ENCODE data around the gene MTERF4. TPM values are rescaled to one million over a fixed set of nuclear protein-coding genes. Genes with fewer than 3 reads are reported as not detected.

MTERF4 gene
- total and polyA plus RNA-seq, 8 donors, result 14.0 to 36.8 (median 16.8) TPM

DNA sequence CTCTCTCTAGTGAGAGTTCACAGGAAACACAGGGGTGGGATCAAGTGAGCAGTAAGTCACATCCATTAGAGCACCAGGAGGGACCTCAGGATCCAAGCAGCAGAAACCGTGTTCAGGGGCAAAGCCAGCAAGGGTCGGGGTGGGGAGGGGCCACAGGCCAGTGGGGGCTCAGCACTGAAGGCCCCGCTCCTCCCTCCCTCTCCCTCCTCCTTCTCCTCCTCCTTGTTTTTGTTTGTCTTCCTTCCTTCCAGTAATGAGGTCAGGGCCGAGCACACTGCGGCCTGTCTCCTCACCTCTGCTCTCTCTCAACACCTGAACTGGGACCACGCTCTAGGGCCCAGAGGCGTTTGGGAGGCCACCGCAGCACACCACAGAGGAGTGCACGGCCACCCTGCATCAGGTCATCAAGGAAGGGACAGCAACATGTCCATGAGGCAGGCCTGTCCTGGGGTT, 20.9 kb downstream of the MTERF4 start:
- DNase-seq, result no peak
- Histone ChIP-seq H3K9me3 (no peaks in the 10 kb centered on the region), H3K27ac (no peak overlapping the region), H3K4me3 (no peak overlapping the region), H3K4me1 (no peaks in the 10 kb centered on the region), H3K36me3 (peaks cover 0 to under 1% (median 0%) of the 10 kb centered on the region in 3 donors), H3K27me3 (no peaks in the 10 kb centered on the region)
- peak in 2 of 4 donors; percentile 7 to 8 for ATAC-seq
- no peak for FAIRE-seq
- intact Hi-C loops (cut with DNase I), result no loop called here
- 56 to 71% methylated on average over 9 of the region's 9 CpGs for WGBS, 2 donors
- TF ChIP-seq, protein P1, sequence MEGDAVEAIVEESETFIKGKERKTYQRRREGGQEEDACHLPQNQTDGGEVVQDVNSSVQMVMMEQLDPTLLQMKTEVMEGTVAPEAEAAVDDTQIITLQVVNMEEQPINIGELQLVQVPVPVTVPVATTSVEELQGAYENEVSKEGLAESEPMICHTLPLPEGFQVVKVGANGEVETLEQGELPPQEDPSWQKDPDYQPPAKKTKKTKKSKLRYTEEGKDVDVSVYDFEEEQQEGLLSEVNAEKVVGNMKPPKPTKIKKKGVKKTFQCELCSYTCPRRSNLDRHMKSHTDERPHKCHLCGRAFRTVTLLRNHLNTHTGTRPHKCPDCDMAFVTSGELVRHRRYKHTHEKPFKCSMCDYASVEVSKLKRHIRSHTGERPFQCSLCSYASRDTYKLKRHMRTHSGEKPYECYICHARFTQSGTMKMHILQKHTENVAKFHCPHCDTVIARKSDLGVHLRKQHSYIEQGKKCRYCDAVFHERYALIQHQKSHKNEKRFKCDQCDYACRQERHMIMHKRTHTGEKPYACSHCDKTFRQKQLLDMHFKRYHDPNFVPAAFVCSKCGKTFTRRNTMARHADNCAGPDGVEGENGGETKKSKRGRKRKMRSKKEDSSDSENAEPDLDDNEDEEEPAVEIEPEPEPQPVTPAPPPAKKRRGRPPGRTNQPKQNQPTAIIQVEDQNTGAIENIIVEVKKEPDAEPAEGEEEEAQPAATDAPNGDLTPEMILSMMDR (IDR thresholded peaks at IDR 0.05), result no peak

DNA sequence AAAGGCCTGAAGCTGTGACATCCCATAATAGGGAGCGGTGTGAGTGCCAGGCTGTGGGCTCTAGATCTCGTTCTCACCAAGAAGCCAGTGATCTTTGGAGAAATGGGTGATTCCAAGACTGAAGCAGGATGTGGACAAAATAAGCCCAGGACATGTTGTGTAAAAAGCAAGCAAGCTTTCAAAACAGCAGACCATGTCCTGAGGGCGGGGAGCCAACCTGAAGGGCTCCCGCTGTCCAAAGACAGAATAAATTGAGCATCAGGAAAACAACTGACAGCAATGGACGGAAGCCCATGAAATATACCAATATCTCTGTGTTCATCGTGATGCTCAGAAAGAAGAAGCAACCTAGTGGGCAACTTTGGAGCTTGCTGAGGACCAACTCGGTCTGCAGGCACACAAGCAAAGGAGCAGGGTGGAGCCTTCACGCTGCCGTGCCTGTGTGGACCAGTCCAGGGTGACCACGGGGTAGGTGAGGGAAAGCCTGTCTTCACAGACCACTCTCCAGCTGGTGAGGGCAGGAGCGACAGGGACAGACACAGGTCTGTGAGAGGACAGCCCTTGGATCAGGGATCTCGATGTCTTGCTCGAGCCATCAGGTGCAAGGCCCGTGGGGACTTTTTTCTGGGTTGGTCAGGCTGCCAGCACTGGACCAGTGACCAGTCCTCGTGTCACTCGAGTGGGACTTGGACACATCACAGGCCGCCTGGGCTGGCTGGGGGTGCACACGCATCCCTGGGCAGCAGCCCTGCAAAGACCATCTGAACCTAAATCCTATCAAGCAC, 21.5 kb downstream of the MTERF4 start:
- no peak overlapping the region for H3K4me3 ChIP-seq
- H3K36me3 ChIP-seq, result no peaks in the 10 kb centered on the region
- no peaks in the 10 kb centered on the region for H3K4me1 ChIP-seq
- FAIRE-seq (no peak), ATAC-seq (no peak), DNase-seq (no peak)
- no peaks in the 10 kb centered on the region for H3K27me3 ChIP-seq
- TF ChIP-seq, protein P1 (IDR thresholded peaks at IDR 0.05), result no peak
- intact Hi-C loops (cut with DNase I), result no loop called here
- no peak overlapping the region for H3K27ac ChIP-seq
- WGBS, 2 donors, result 78 to 82% methylated on average over 18 of the region's 18 CpGs
- H3K9me3 ChIP-seq, result no peaks in the 10 kb centered on the region

DNA sequence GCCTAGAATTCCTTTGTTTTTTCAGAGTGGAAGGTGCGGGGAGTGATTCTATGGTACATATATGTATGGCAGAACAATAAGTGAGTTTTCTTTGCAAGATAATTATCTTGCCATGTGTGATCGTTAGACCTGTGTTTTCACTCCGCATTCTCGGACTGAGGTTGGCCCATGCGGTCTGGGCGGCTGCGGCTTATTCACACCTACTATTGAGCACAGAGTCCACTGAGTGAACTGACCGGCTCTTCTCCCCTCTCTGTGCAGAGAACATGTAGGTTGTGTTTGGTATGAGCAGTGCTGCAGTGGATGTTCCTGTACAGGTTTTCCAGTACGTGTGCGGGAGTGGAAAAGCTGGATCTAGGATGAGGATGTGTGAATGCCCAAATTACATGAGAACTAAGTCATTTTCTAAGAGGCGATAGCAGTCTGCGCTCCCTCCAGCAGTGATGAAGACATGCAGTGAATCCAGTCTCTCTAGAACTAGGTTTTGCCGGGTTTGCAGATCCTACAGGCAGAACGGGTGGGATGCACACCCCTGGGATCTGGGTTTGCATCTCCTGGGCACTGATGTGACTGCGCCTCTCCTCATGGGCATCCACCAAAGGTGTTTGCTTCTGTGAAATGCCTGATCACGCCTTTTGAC, 27.1 kb downstream of the MTERF4 start:
- intact Hi-C loops (cut with DNase I), result no loop called here
- Histone ChIP-seq H3K27ac (no peak overlapping the region), H3K27me3 (no peaks in the 10 kb centered on the region), H3K9me3 (no peaks in the 10 kb centered on the region), H3K4me1 (no peaks in the 10 kb centered on the region), H3K36me3 (peaks cover 0 to 11% (median 0%) of the 10 kb centered on the region in 3 donors), H3K4me3 (no peak overlapping the region)
- TF ChIP-seq, protein P1 (IDR thresholded peaks at IDR 0.05), result no peak
- no peak for ATAC-seq
- no peak for FAIRE-seq
- WGBS, 2 donors, result 93% methylated on average over 16 of the region's 16 CpGs
- DNase-seq, result no peak

DNA sequence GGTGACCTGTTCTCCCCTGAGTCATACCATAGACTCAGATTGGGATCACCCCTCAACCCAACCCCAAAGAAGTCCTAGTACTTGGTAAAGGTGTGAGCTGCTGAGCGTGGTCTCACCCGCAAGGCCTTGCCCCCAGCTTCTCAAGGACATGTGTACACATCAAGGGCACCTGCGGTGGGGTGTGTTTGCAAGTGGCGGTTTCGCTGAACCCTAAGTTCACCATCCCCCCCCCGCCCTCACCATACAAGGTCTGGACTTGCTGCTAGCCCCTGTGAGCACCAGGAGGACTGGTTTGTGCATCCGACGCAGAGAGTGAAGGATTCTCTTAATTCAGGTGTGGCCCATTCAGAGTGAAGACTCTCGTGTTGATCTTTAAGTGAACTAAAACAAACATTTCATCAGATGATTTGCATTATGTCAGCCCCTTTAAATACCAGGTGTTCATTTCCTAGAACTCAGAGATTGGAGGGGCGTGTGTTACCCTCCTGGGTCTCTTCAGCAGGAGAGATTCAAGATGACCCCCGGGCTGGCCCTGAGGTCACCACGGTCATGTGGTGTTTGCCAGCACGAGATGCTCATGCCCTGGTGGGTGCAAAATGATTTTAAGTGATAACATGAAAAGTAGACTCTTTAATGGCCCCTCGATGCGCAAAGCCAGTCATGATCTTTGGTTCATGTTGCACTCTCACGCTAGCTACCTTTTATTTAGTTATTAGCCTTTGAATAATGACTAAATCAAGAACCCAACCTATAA, 27.8 kb downstream of the MTERF4 start:
- WGBS, 2 donors, result 87 to 89% methylated on average over 16 of the region's 16 CpGs
- no peak for FAIRE-seq
- Histone ChIP-seq H3K4me3 (no peak overlapping the region), H3K27ac (no peak overlapping the region), H3K36me3 (peaks cover 0 to 12% (median 0%) of the 10 kb centered on the region in 3 donors), H3K9me3 (no peaks in the 10 kb centered on the region), H3K27me3 (no peaks in the 10 kb centered on the region), H3K4me1 (no peaks in the 10 kb centered on the region)
- DNase-seq, result peak in 1 of 6 donors; percentile 32
- TF ChIP-seq, protein P1 (IDR thresholded peaks at IDR 0.05), result no peak
- ATAC-seq, result no peak
- intact Hi-C loops (cut with DNase I), result no loop called here

Measured in pancreas (tissue), 10 donors.